ENCODE measurements around the gene CDH19. TPM values are rescaled to one million over a fixed set of nuclear protein-coding genes. Genes with fewer than 3 reads are reported as not detected.

Gene CDH19
- polyA plus RNA-seq, 1 donor (not counting 4 experiments of a cell fraction or from before 2014, with no cell fraction given), result not detected

DNA sequence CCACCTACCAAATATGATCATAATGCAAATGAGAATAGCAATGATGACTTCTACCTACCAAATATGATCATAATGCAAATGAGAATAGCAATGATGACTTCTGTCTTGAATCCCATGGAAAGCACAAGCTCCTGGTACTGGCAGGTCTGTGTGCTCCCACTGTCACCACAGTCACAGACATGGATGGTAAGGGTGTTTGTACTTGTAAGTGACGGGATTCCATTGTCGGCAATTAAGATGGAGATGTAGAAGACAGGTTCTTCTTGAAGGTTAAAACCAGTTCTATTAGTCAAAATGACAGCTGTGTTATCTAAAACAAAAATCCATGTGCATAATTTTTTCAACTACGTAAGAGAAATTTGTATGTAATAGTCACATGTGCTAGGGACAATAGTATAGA lies 95.0 kb downstream of the CDH19 start:
- FAIRE-seq, result no peak
- dilution Hi-C loops (cut with MboI; ENCODE audit: extremely low pct_ligation_motif_present, low sequenced_read_pairs), result no loop called here
- Histone ChIP-seq H3K27ac (ENCODE audit: control insufficient read depth, insufficient read depth, low read length) (no peak overlapping the region), H3K79me2 (ENCODE audit: control insufficient read depth, insufficient read depth, low read length) (no peaks in the 10 kb centered on the region), H3K9me3 (ENCODE audit: control insufficient read depth, low read depth, low read length) (no peaks in the 10 kb centered on the region), H3K4me1 (ENCODE audit: control insufficient read depth, extremely low read depth, insufficient read depth, low read length) (peaks cover 26% of the 10 kb centered on the region), H3K9ac (ENCODE audit: control insufficient read depth, extremely low read depth, insufficient read depth, low read length) (no peak overlapping the region), H3K9me1 (ENCODE audit: control insufficient read depth, extremely low read depth, insufficient read depth, low read length) (no peaks in the 10 kb centered on the region), H3K36me3 (ENCODE audit: control insufficient read depth in 2 of 2, extremely low read depth in 1 of 2, insufficient read depth in 2 of 2, low read length in 2 of 2) (no peaks in the 10 kb centered on the region), H2AFZ (ENCODE audit: control insufficient read depth, low read length) (no peak overlapping the region), H3K4me3 (ENCODE audit: control insufficient read depth in 2 of 3, extremely low read depth in 1 of 3, insufficient read depth in 2 of 3, low read depth in 1 of 3, low read length in 3 of 3) (no peak overlapping the region), H3K27me3 (ENCODE audit: control insufficient read depth, extremely low read depth, insufficient read depth, low read length) (no peaks in the 10 kb centered on the region), H4K20me1 (ENCODE audit: control insufficient read depth, extremely low read depth, insufficient read depth, low read length) (no peaks in the 10 kb centered on the region), H3K4me2 (ENCODE audit: control insufficient read depth, extremely low read depth, insufficient read depth, low read depth, low read length) (no peak overlapping the region)
- no peak for TF ChIP-seq EZH2 (IDR thresholded peaks at IDR 0.05; ENCODE audit: low read length)
- TF ChIP-seq, protein P1, sequence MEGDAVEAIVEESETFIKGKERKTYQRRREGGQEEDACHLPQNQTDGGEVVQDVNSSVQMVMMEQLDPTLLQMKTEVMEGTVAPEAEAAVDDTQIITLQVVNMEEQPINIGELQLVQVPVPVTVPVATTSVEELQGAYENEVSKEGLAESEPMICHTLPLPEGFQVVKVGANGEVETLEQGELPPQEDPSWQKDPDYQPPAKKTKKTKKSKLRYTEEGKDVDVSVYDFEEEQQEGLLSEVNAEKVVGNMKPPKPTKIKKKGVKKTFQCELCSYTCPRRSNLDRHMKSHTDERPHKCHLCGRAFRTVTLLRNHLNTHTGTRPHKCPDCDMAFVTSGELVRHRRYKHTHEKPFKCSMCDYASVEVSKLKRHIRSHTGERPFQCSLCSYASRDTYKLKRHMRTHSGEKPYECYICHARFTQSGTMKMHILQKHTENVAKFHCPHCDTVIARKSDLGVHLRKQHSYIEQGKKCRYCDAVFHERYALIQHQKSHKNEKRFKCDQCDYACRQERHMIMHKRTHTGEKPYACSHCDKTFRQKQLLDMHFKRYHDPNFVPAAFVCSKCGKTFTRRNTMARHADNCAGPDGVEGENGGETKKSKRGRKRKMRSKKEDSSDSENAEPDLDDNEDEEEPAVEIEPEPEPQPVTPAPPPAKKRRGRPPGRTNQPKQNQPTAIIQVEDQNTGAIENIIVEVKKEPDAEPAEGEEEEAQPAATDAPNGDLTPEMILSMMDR (optimal IDR thresholded peaks at IDR 0.05 in 1 of 3, IDR thresholded peaks at IDR 0.05 in 1 of 3, conservative IDR thresholded peaks at IDR 0.05 in 1 of 3; ENCODE audit: extremely low read depth in 1 of 3, insufficient read depth in 2 of 3, low read length in 3 of 3), result no peak
- no peak for DNase-seq (ENCODE audit: low read depth, low spot score)

DNA sequence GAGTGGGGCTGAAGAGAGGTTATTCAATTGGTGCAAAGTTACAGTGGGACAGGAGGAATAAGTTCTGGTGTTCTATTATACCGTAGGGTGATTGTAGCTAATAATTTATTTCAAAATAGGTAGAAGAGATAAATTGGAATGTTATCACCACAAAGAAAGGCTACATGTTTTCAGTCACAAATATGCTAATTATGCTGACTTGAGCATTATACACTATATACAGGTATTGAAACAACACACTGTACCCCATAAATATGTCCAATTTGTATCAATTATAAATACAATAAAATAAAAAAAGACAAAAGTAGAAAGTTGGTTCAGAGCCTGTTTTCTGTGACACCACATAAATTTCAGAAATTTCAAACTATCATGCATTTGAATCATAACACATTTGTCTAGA lies 97.7 kb downstream of the CDH19 start:
- Histone ChIP-seq H3K4me3 (ENCODE audit: control insufficient read depth in 2 of 3, extremely low read depth in 1 of 3, insufficient read depth in 2 of 3, low read depth in 1 of 3, low read length in 3 of 3) (no peak overlapping the region), H3K9me3 (ENCODE audit: control insufficient read depth, low read depth, low read length) (no peaks in the 10 kb centered on the region), H3K9me1 (ENCODE audit: control insufficient read depth, extremely low read depth, insufficient read depth, low read length) (no peaks in the 10 kb centered on the region), H3K27me3 (ENCODE audit: control insufficient read depth, extremely low read depth, insufficient read depth, low read length) (no peaks in the 10 kb centered on the region), H3K27ac (ENCODE audit: control insufficient read depth, insufficient read depth, low read length) (no peak overlapping the region), H3K4me1 (ENCODE audit: control insufficient read depth, extremely low read depth, insufficient read depth, low read length) (peaks cover 10% of the 10 kb centered on the region), H3K9ac (ENCODE audit: control insufficient read depth, extremely low read depth, insufficient read depth, low read length) (no peak overlapping the region), H4K20me1 (ENCODE audit: control insufficient read depth, extremely low read depth, insufficient read depth, low read length) (no peaks in the 10 kb centered on the region), H2AFZ (ENCODE audit: control insufficient read depth, low read length) (no peak overlapping the region), H3K36me3 (ENCODE audit: control insufficient read depth in 2 of 2, extremely low read depth in 1 of 2, insufficient read depth in 2 of 2, low read length in 2 of 2) (no peaks in the 10 kb centered on the region), H3K79me2 (ENCODE audit: control insufficient read depth, insufficient read depth, low read length) (no peaks in the 10 kb centered on the region), H3K4me2 (ENCODE audit: control insufficient read depth, extremely low read depth, insufficient read depth, low read depth, low read length) (no peak overlapping the region)
- TF ChIP-seq, protein P1 (optimal IDR thresholded peaks at IDR 0.05 in 1 of 3, IDR thresholded peaks at IDR 0.05 in 1 of 3, conservative IDR thresholded peaks at IDR 0.05 in 1 of 3; ENCODE audit: extremely low read depth in 1 of 3, insufficient read depth in 2 of 3, low read length in 3 of 3), result no peak
- TF ChIP-seq EZH2 (IDR thresholded peaks at IDR 0.05; ENCODE audit: low read length), result no peak
- no peak for DNase-seq (ENCODE audit: low read depth, low spot score)
- FAIRE-seq, result no peak
- dilution Hi-C loops (cut with MboI; ENCODE audit: extremely low pct_ligation_motif_present, low sequenced_read_pairs), result no loop called here

All from keratinocyte (primary cell).